ENCODE results near the gene PITPNM3. TPM values are rescaled to one million over a fixed set of nuclear protein-coding genes. Genes with fewer than 3 reads are reported as not detected.
A peak's percentile ranks its signal among the peaks of the same experiment; 100 is the strongest.

The PITPNM3 gene
- total and polyA plus RNA-seq, 2 of the 8 experiments (the other 6 are each of a cell fraction or from before 2014, with no cell fraction given), result 1.7 to 3.1 TPM

- Histone ChIP-seq H3K4me2 (ENCODE audit: insufficient read depth in 1 of 2, low read depth in 2 of 2, low read length in 2 of 2) (peak overlapping the region; percentile 32 to 50; a peak in 3 of 4 replicates), H3K79me2 (ENCODE audit: control insufficient read depth in 1 of 2, insufficient read depth in 2 of 2, low read length in 2 of 2) (no peaks in the 10 kb centered on the region), H3K36me3 (ENCODE audit: control insufficient read depth in 2 of 4, insufficient read depth in 4 of 4, low read length in 3 of 4) (no peaks in the 10 kb centered on the region), H4K20me1 (replicated peaks in 1 of 2; ENCODE audit: control insufficient read depth in 1 of 2, insufficient read depth in 2 of 2, low read length in 2 of 2) (no peaks in the 10 kb centered on the region), H2BK120ac (replicated peaks; ENCODE audit: low read depth, low read length) (peak overlapping the region; percentile 31), H3K9ac (replicated peaks in 1 of 4; ENCODE audit: extremely low read depth in 1 of 4, low read depth in 3 of 4, low read length in 3 of 4) (no peak overlapping the region), H3K18ac (ENCODE audit: extremely low read depth, low read length) (peak overlapping the region; percentile 95), H2AFZ (ENCODE audit: low read length) (0 out of 2 replicates have a peak overlapping the region, but pooled peaks have one; percentile 16), H3K56ac (replicated peaks; ENCODE audit: insufficient read length, low read depth, low read length) (no peak overlapping the region), H3K4ac (replicated peaks; ENCODE audit: insufficient read length, low read depth, low read length) (peak overlapping the region; percentile 51), H3K23me2 (ENCODE audit: low read depth, low read length) (no peaks in the 10 kb centered on the region), H3K23ac (ENCODE audit: insufficient read length) (no peak overlapping the region), H3K4me3 (ENCODE audit: extremely low read depth in 1 of 4, insufficient read depth in 2 of 4, low read depth in 3 of 4, low read length in 4 of 4) (peak overlapping the region in 2 of 4 experiments; percentile 13 to 14; a peak in 1 of 8 replicates), H2BK15ac (ENCODE audit: low read length) (peak overlapping the region; percentile 75; the same call in 1 of the 2 replicates), H2BK20ac (ENCODE audit: low read length) (peak overlapping the region; percentile 75), H2AK5ac (ENCODE audit: low read depth, low read length) (peak overlapping the region; percentile 25; the same call in 1 of the 2 replicates), H2BK5ac (ENCODE audit: low read depth, low read length) (peak overlapping the region; percentile 66; the same call in 1 of the 2 replicates), H4K8ac (ENCODE audit: extremely low read depth, insufficient read depth, low read length) (no peak overlapping the region; the same call in 1 of the 2 replicates), H2BK12ac (ENCODE audit: low read depth, low read length) (peak overlapping the region; percentile 97; the same call in 1 of the 2 replicates), H4K5ac (ENCODE audit: insufficient read length, low read depth, low read length) (peak overlapping the region; percentile 32), H3K4me1 (replicated peaks in 1 of 4; ENCODE audit: control insufficient read depth in 3 of 4, insufficient read depth in 4 of 4, low read length in 3 of 4) (peaks cover 4 to 33% (median 22%) of the 10 kb centered on the region in 4 experiments), H3K14ac (ENCODE audit: insufficient read length) (no peak overlapping the region), H3K9me3 (ENCODE audit: insufficient read depth in 2 of 2, low read depth in 1 of 2, low read length in 1 of 2) (no peaks in the 10 kb centered on the region), H3K79me1 (ENCODE audit: low read depth, low read length) (no peaks in the 10 kb centered on the region), H3K27ac (ENCODE audit: low read depth, low read length) (no peak overlapping the region), H3K27me3 (replicated peaks in 1 of 4; ENCODE audit: control insufficient read depth in 3 of 4, extremely low read depth in 1 of 4, insufficient read depth in 3 of 4, low read length in 3 of 4) (no peaks in the 10 kb centered on the region; a peak in 2 of 7 replicates), H4K91ac (replicated peaks; ENCODE audit: insufficient read length, low read length) (peak overlapping the region; percentile 84)
- DNase-seq (ENCODE audit: low read depth in 1 of 2, low spot score in 2 of 2) (no peak), FAIRE-seq (no peak)
- TF ChIP-seq POU5F1 (IDR thresholded peaks at IDR 0.05; ENCODE audit: low read depth, low read length), result no peak
- no peak for TF ChIP-seq ATF3 (IDR thresholded peaks at IDR 0.05; ENCODE audit: insufficient read depth, low read depth, low read length)
- TF ChIP-seq KDM1A (IDR thresholded peaks at IDR 0.05; ENCODE audit: borderline replicate concordance, low read length), result no peak
- no peak for TF ChIP-seq CREB1 (IDR thresholded peaks at IDR 0.05)
- TF ChIP-seq SP1 (IDR thresholded peaks at IDR 0.05; ENCODE audit: low read depth, low read length), result no peak
- no peak for TF ChIP-seq MAFK (IDR thresholded peaks at IDR 0.05; ENCODE audit: low read depth, low read length)
- TF ChIP-seq GTF2F1 (IDR thresholded peaks at IDR 0.05; ENCODE audit: borderline replicate concordance, low read depth, low read length), result no peak
- TF ChIP-seq E2F6 (IDR thresholded peaks at IDR 0.05), result no peak
- ChIA-PET CTCF (ENCODE audit: partially characterized antibody) (interaction anchor here (1.1 to 8.3 kb wide), 4 partner anchors 12 to 91 kb away, joined by 3 to 68 read pairs (median 3); no protein-coding TSS in a partner anchor), POLR2A (ENCODE audit: partially characterized antibody) (interaction anchor here (1.2 to 7.4 kb wide), 3 partner anchors 10 to 16 kb away, joined by 3 to 34 read pairs (median 6); partner anchors contain the start of gene PIMREG)
- WGBS, 2 experiments (ENCODE audit: extremely low coverage in 1 of 2, insufficient coverage in 1 of 2, insufficient read length in 1 of 2, insufficient replicate concordance in 2 of 2, low coverage in 1 of 2, low lambda C conversion rate in 2 of 2, missing lambda C conversion rate in 1 of 2), result 86% methylated on average over 13 of the region's 14 CpGs; no CpG with 5 or more reads in 1 of the 2 experiments
Observed at GRCh38 chr17:6461246-6461645, 95.1 kb downstream of the PITPNM3 start.
